ENCODE data around the gene DDN.

DDN gene

DNA sequence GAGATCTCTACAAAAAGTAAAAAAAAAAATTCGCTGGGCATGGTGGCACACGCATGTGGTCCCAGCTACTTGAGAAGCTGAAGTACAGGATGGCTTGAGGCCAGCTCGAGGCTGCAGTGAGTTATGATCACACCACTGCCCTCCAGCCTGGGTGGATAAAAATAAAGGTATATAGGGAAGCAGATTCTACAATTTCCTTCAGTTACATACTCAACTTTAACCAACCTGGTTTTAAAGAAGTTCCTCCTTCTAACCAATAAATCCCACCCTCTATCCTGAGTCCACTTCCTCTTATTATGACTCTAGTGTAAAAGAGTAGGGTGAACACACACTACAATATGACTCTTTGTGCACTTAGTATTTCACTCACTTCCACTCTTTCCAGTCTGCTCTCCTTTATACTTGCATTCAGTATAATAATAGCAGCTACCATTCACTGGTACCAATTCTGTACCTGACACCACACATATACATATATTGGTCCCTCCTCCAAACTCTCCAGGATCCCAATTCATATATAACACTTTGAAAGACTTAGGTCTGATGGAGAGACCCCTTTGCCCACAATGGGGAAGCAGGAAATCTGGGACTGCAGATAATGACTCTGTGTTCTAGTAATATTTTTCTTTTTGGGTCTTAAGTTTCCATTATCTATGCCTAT is 44.2 kb downstream of the DDN start:
- Mint-ChIP-seq H3K36me3 (peaks cover 5% of the 10 kb centered on the region), H3K9me3 (no peaks in the 10 kb centered on the region), H3K4me3 (peak overlapping the region; percentile 97), H3K4me1 (peaks cover 49% of the 10 kb centered on the region), H3K27me3 (no peaks in the 10 kb centered on the region), H3K27ac (peak overlapping the region; percentile 39)

DNA sequence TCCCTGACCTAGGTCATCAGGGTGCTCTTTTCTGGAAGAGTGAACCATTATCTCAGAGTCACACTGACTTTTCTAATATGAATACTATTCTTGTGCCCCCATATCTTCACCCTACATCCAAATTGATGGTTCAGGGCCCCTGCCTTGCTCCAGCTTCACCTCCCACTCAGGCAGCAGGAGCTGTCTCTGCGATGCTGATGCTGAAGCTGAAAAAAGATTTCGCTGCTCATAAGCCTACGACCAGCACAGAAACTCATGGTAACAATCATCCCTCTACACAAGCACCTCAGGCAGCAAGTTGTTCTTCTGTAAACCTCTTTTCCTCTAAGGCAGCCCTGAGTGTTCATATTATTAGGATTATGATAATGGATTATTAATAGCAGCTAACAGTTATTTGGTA is 45.1 kb downstream of the DDN start:
- H3K36me3 Mint-ChIP-seq: peaks cover 5% of the 10 kb centered on the region
- no peak overlapping the region for H3K27ac Mint-ChIP-seq
- no peak overlapping the region for H3K4me3 Mint-ChIP-seq
- H3K9me3 Mint-ChIP-seq: no peaks in the 10 kb centered on the region
- H3K27me3 Mint-ChIP-seq: no peaks in the 10 kb centered on the region
- peaks cover 49% of the 10 kb centered on the region for H3K4me1 Mint-ChIP-seq

DNA sequence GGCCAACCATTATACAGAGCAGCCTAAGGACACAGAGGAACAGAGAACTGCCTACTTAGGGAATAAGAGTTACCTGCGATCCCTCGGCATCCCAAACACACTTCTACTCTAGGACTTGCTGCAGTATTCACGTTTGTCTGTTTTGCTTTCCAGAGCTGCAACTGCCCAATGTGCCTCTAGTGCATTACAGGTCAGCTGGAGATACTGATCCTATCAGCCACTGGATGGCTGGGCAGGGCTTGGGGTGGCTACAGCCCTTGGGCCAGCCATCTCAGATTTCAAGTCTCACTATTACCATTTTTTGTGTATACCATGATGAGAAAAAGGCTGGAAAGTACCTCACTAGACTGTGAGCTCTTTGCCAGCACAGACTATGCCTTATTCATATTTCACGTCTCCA is 46.5 kb downstream of the DDN start:
- H3K4me1 Mint-ChIP-seq: peaks cover 55% of the 10 kb centered on the region
- no peak overlapping the region for H3K4me3 Mint-ChIP-seq
- no peaks in the 10 kb centered on the region for H3K27me3 Mint-ChIP-seq
- H3K36me3 Mint-ChIP-seq: peaks cover 8% of the 10 kb centered on the region
- H3K9me3 Mint-ChIP-seq: no peaks in the 10 kb centered on the region
- no peak overlapping the region for H3K27ac Mint-ChIP-seq

DNA sequence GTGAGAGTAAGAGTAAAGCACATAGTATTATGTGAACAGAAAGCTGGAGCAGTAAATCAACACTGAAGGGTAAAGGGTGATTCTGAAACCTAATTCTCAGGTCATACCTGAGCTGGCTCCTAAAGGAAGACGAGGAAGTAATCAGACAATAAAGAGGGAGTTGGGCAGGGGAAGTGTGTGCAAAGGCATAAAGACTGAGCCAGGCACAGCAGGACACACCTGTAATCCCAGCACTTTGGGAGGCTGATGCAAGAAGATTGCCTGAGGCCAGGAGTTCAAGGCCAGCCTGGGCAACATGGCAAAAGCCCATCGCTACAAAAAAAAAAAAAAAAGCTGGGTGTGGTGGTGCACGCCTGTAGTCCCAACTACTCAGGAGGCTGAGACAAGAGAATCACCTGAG is 51.4 kb downstream of the DDN start:
- H3K36me3 Mint-ChIP-seq: peaks cover 5% of the 10 kb centered on the region
- peak overlapping the region; percentile 10 for H3K27ac Mint-ChIP-seq
- no peak overlapping the region for H3K4me3 Mint-ChIP-seq
- H3K27me3 Mint-ChIP-seq: no peaks in the 10 kb centered on the region
- peaks cover 39% of the 10 kb centered on the region for H3K4me1 Mint-ChIP-seq
- no peaks in the 10 kb centered on the region for H3K9me3 Mint-ChIP-seq

DNA sequence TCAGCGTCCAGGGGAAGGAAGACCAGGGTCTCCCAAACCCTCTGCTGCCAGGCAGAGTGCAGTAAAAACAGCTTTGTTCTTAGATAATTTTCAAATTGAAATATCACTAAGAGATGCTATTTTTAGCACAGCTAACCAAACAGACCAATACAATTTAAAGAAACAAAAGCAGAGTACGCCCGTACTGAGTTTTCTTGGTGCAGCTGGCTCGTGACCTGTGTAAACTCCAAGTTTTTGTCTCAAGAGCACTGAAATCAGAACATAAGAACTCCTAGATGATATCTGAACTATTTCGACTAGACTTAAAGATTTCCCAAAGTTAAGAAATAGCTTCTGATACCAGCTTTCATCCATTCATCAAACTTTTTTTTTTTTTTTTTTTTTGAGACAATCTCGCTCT is 52.2 kb downstream of the DDN start:
- no peaks in the 10 kb centered on the region for H3K9me3 Mint-ChIP-seq
- peaks cover 33% of the 10 kb centered on the region for H3K4me1 Mint-ChIP-seq
- H3K27ac Mint-ChIP-seq: no peak overlapping the region
- H3K36me3 Mint-ChIP-seq: peaks cover 5% of the 10 kb centered on the region
- no peak overlapping the region for H3K4me3 Mint-ChIP-seq
- no peaks in the 10 kb centered on the region for H3K27me3 Mint-ChIP-seq

DNA sequence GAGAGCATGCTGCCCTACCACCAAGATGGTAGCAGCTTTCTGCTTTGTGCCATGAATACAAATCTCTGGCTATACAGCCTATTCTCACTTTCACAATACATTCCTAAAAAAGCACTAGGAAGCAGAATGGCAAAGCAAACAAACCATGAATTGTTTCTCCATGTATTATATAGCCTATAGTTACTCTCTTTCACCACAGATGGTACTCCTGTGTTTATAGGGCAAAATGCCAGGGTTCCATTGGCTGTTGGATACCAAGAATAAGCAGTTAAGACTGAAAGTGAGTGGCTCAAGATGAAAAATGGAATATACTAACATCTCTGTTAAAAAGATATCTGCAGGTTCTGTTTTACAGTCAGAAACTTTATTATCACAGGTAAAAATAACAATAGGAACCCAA is 53.0 kb downstream of the DDN start:
- Mint-ChIP-seq H3K9me3 (no peaks in the 10 kb centered on the region), H3K4me3 (no peak overlapping the region), H3K27ac (no peak overlapping the region), H3K27me3 (no peaks in the 10 kb centered on the region), H3K4me1 (peaks cover 33% of the 10 kb centered on the region), H3K36me3 (peaks cover 5% of the 10 kb centered on the region)
